Muscle layer of duodenum (tissue), 2 donors: ENCODE results near the gene AHI1.

Experiments
- H3K27ac ChIP-seq: one replicate; pipeline ENCODE4 v1.7.0; 2013; ENCODE audit warnings: mild to moderate bottlenecking, low read length
- H3K27me3 ChIP-seq: one replicate; pipeline ENCODE4 v1.7.0; 2013; ENCODE audit warnings: low read depth, mild to moderate bottlenecking, control low read depth, low read length
- H3K36me3 ChIP-seq, 2 donors: one replicate each; pipeline ENCODE4 v1.7.0; 2013; ENCODE audit warnings: low read length in 2 of 2, control low read depth in 1 of 2, mild to moderate bottlenecking in 1 of 2; ENCODE audit not compliant: insufficient read depth in 2 of 2, control insufficient read depth in 1 of 2
- H3K4me1 ChIP-seq, 2 donors: one replicate each; pipeline ENCODE4 v1.7.0; 2013; ENCODE audit warnings: low read length in 2 of 2, mild to moderate bottlenecking in 2 of 2, control low read depth in 1 of 2, moderate library complexity in 1 of 2; ENCODE audit not compliant: insufficient read depth in 2 of 2, control insufficient read depth in 1 of 2
- H3K4me3 ChIP-seq, 2 donors: one replicate each; pipeline ENCODE4 v1.7.0; 2013; ENCODE audit warnings: low read length in 2 of 2, low read depth in 1 of 2, mild to moderate bottlenecking in 1 of 2
- H3K9me3 ChIP-seq, 2 donors: one replicate each; pipeline ENCODE4 v1.7.0; 2013; ENCODE audit warnings: low read length in 2 of 2, control low read depth in 1 of 2, mild to moderate bottlenecking in 1 of 2; ENCODE audit not compliant: control insufficient read depth in 1 of 2
- donor health status: healthy.

The AHI1 gene

GRCh38 chr6:135323979-135324378 is 173.6 kb downstream of the AHI1 start:
- Histone ChIP-seq H3K27me3 (no peaks in the 10 kb centered on the region), H3K36me3 (peaks cover 0 to 4% of the 10 kb centered on the region in 2 donors), H3K27ac (no peak overlapping the region), H3K9me3 (no peaks in the 10 kb centered on the region), H3K4me3 (no peak overlapping the region), H3K4me1 (no peaks in the 10 kb centered on the region)

- no peaks in the 10 kb centered on the region for H3K4me1 ChIP-seq
These were observed 174.3 kb downstream of the AHI1 start for GRCh38 chr6:135323202-135323668.

DNA sequence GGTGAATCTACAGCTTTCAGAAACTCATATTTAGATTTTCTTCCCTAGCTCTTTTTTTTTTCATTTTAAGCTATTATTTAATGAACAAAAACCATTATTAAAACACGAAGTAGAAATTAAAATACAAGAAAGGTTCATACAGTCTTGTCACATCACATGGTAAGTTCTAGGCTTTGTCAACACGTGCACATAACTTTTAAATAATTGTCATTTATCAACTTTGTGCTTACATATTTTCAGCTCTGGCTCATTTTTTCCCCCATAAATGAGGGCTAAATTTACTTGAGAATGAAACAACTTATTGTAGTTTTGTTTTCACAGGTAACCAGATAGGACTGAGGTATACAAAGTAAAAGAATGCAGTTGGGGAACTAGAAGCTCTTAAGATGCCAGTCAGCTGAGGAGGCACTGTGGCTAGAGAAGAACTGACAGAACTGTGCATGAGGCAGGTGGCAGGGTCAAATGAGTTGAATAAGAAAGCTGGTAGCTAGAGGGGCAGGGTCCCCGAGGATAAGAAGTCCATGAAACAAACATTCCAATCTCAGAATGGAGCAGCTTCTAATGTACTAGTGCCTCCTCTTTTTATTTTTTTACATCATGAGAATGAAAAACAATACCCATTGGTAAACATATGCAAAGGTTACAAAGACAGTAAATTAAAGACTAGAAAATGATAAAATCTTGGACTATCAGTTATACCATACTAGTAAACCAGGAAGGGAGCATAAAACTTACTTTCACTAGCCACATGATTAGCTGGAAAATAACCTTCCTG is 174.9 kb downstream of the AHI1 start:
- H3K4me3 ChIP-seq, result no peak overlapping the region
- H3K9me3 ChIP-seq, result no peaks in the 10 kb centered on the region
- peaks cover 0 to 15% of the 10 kb centered on the region in 2 donors for H3K36me3 ChIP-seq
- H3K4me1 ChIP-seq, result no peaks in the 10 kb centered on the region
- no peaks in the 10 kb centered on the region for H3K27me3 ChIP-seq
- no peak overlapping the region for H3K27ac ChIP-seq

More at GRCh38 chr6:135323202-135323668, 174.3 kb downstream of the AHI1 start:
- no peak overlapping the region for H3K27ac ChIP-seq
- H3K27me3 ChIP-seq, result no peaks in the 10 kb centered on the region
- no peaks in the 10 kb centered on the region for H3K9me3 ChIP-seq
- H3K36me3 ChIP-seq, result peaks cover 0 to 11% of the 10 kb centered on the region in 2 donors
- H3K4me3 ChIP-seq, result no peak overlapping the region

GRCh38 chr6:135320721-135321621 is 176.6 kb downstream of the AHI1 start:
- no peak overlapping the region for H3K27ac ChIP-seq
- H3K4me3 ChIP-seq, result no peak overlapping the region
- no peaks in the 10 kb centered on the region for H3K9me3 ChIP-seq
- no peaks in the 10 kb centered on the region for H3K27me3 ChIP-seq
- H3K4me1 ChIP-seq, result no peaks in the 10 kb centered on the region
- peaks cover 0 to 18% of the 10 kb centered on the region in 2 donors for H3K36me3 ChIP-seq

DNA sequence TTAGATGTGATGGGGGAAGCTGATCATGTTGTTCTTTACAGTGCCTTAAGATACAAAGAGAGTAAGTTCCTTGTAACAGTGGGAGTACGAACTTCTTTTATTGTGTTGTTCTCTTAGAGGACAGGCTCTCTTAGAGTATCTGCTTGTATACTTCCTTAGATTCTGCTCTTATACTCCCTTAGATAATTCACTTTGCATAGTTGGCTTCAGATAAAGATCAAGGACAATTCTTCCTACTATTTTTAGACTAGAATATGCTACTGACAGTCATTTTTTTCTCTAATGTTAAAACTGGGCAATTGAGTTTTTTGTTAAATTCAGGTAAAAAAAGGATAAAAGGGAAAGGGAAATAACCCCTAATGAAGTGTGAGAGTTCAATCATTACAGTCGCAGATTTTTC is 177.7 kb downstream of the AHI1 start:
- Histone ChIP-seq H3K27me3 (no peaks in the 10 kb centered on the region), H3K4me3 (no peak overlapping the region), H3K36me3 (peaks cover 0 to 27% of the 10 kb centered on the region in 2 donors), H3K27ac (no peak overlapping the region), H3K4me1 (no peaks in the 10 kb centered on the region), H3K9me3 (no peaks in the 10 kb centered on the region)

DNA sequence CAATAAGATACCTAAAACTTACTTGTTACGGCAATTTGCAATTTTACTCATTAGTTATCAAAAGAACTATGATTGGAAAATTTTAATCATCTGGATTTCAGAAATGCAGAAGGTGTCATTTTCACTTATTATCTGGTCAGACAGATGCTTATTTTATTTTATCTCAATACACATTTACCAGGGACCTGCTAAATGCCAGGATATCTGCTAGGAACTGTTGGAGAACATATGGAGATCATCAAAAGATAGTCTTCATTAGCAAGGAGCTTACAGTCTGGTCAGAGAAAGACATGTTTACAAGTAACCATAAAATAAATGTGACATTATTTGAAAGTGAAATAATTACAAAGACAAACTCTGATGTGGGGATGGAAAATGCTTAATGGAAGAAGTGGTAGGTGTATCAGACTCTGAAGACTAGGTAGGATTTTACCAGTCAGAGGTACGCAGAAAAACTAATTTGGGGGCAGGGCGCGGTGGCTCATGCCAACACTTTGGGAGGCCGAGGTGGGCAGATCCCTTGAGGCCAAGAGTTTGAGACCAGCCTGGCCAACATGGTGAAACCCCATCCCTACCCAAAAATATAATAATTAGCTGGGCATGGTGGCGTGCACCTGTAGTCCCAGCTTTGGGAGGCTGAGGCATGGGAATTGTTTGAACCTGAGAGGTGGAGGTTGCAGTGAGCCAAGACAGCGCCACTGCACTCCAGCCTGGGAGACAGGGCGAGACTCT is 178.6 kb downstream of the AHI1 start:
- no peaks in the 10 kb centered on the region for H3K27me3 ChIP-seq
- H3K36me3 ChIP-seq, result peaks cover 5 to 32% of the 10 kb centered on the region in 2 donors
- H3K27ac ChIP-seq, result no peak overlapping the region
- H3K9me3 ChIP-seq, result no peaks in the 10 kb centered on the region
- no peaks in the 10 kb centered on the region for H3K4me1 ChIP-seq
- no peak overlapping the region for H3K4me3 ChIP-seq

GRCh38 chr6:135314543-135314942 is 183.0 kb downstream of the AHI1 start:
- no peak overlapping the region for H3K27ac ChIP-seq
- no peak overlapping the region for H3K4me3 ChIP-seq
- peaks cover 5 to 31% of the 10 kb centered on the region in 2 donors for H3K36me3 ChIP-seq
- H3K9me3 ChIP-seq, result no peaks in the 10 kb centered on the region
- no peaks in the 10 kb centered on the region for H3K27me3 ChIP-seq
- H3K4me1 ChIP-seq, result no peaks in the 10 kb centered on the region

GRCh38 chr6:135311446-135312200 is 185.9 kb downstream of the AHI1 start:
- no peaks in the 10 kb centered on the region for H3K27me3 ChIP-seq
- H3K4me1 ChIP-seq, result no peaks in the 10 kb centered on the region
- no peak overlapping the region for H3K27ac ChIP-seq
- H3K9me3 ChIP-seq, result no peaks in the 10 kb centered on the region
- no peak overlapping the region for H3K4me3 ChIP-seq
- H3K36me3 ChIP-seq, result peaks cover 5 to 16% of the 10 kb centered on the region in 2 donors

- H3K27me3 ChIP-seq, result no peaks in the 10 kb centered on the region
- no peak overlapping the region for H3K4me3 ChIP-seq
- H3K36me3 ChIP-seq, result peaks cover 5 to 14% of the 10 kb centered on the region in 2 donors
- H3K9me3 ChIP-seq, result no peaks in the 10 kb centered on the region
- no peak overlapping the region for H3K27ac ChIP-seq
- no peaks in the 10 kb centered on the region for H3K4me1 ChIP-seq
These were observed 187.2 kb downstream of the AHI1 start for GRCh38 chr6:135310291-135310690.

DNA sequence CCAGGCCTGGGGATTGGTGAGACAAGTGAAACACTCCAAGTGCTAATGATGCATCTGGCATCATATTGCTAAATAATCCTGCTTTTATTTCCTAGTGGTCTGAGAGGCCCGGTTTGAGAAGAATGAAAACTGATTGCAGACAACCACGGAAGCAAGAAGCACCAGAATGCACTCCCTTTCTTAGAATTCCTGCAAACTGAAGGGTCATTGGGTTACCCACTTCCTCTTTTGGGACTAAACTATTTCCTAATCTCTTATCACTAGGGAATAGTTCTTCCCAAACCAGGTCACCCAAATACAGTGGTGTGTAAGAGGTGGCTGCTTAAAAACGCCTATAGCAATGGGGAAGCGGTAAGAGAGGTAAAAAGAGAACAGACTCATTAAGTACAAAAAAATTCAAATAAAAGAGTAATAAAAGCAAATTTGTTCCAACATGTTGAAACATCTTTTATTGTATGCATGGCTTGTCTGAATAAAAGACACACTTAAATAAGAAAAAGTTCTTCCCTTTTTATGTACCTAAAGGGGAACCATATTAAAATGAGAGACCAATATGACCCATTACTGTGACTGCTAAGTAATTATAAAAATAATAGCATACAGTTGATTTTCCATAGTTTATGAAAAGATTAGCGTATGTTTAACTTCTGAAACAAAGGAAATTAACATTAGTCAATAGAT is 190.7 kb downstream of the AHI1 start:
- H3K27ac ChIP-seq, result no peak overlapping the region
- no peaks in the 10 kb centered on the region for H3K27me3 ChIP-seq
- no peaks in the 10 kb centered on the region for H3K9me3 ChIP-seq
- H3K36me3 ChIP-seq, result peaks cover 0 to 8% of the 10 kb centered on the region in 2 donors
- no peak overlapping the region for H3K4me3 ChIP-seq
- no peaks in the 10 kb centered on the region for H3K4me1 ChIP-seq
